Glutamatergic neuron (in vitro differentiated cells): ENCODE measurements around the gene KRT72. TPM values are rescaled to one million over a fixed set of nuclear protein-coding genes. Genes with fewer than 3 reads are reported as not detected.

Experiments used
- DNase-seq: peaks from one replicate; pipeline ENCODE4 v3.0.0; 2022
- H3K27ac Mint-ChIP-seq: one replicate; pipeline ENCODE4 v1.8.0; 2020; ENCODE audit warnings: mild to moderate bottlenecking, mixed read lengths, inconsistent platforms; ENCODE audit not compliant: unreplicated experiment
- H3K27me3 Mint-ChIP-seq: one replicate; pipeline ENCODE4 v1.8.0; 2020; ENCODE audit warnings: mild to moderate bottlenecking, moderate library complexity, mixed read lengths, inconsistent platforms; ENCODE audit not compliant: unreplicated experiment
- H3K36me3 Mint-ChIP-seq: one replicate; pipeline ENCODE4 v1.8.0; 2020; ENCODE audit warnings: mild to moderate bottlenecking, mixed read lengths, inconsistent platforms; ENCODE audit not compliant: unreplicated experiment
- H3K4me1 Mint-ChIP-seq: one replicate; pipeline ENCODE4 v1.8.0; 2020; ENCODE audit warnings: mild to moderate bottlenecking, low read depth, mixed read lengths, inconsistent platforms; ENCODE audit not compliant: unreplicated experiment
- H3K4me3 Mint-ChIP-seq: one replicate; pipeline ENCODE4 v1.8.0; 2020; ENCODE audit warnings: mild to moderate bottlenecking, mixed read lengths, inconsistent platforms; ENCODE audit not compliant: unreplicated experiment
- H3K9me3 Mint-ChIP-seq: one replicate; pipeline ENCODE4 v1.8.0; 2020; ENCODE audit warnings: mild to moderate bottlenecking, moderate library complexity, mixed read lengths, inconsistent platforms; ENCODE audit not compliant: unreplicated experiment
- CTCF ChIP-seq: fragments of 200-600 bp; sonication (generic); IDR thresholded peaks from one replicate; pipeline ENCODE4 v1.5.0; 2021; ENCODE audit not compliant: partially characterized antibody, unreplicated experiment
- total RNA-seq: library from RNA; stranded (reverse); fragmentation: NEBNext Ultra II Directional; extraction: Animal tissue kit (Norgen Biotek cat#: 25700); gene quantifications from one replicate; pipeline ENCODE4 v1.2.1, GENCODE V29; 2021; ENCODE audit not compliant: unreplicated experiment

Gene KRT72
- total RNA-seq, 1 donor from 2014 or later, result not detected

- no peak overlapping the region for H3K27ac Mint-ChIP-seq
- H3K4me1 Mint-ChIP-seq, result no peaks in the 10 kb centered on the region
- H3K27me3 Mint-ChIP-seq, result peaks cover 2% of the 10 kb centered on the region
- no peaks in the 10 kb centered on the region for H3K9me3 Mint-ChIP-seq
- no peak for DNase-seq
- no peak overlapping the region for H3K4me3 Mint-ChIP-seq
- TF ChIP-seq CTCF, result no peak
- H3K36me3 Mint-ChIP-seq, result no peaks in the 10 kb centered on the region
Observed at GRCh38 chr12:52581481-52581880, 19.8 kb downstream of the KRT72 start.

DNA sequence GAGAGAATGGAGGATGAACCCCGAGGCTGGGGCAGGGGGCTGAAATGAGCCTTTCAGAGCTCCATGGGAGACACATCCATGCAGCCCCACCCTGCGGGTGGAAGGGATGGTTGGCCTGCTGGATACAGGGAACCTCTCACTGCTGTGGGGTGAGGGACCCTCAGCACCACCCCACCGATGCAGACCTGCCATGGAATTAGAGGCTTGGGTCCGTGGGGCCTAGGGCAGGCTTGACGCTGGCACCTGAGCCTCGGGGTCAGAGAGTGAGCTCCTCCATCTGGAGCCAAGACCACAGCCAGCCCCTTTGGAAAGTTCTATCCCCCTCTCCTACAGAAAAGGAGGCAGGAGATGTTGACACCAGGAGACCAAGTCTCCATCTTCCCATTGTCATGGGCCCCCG is 20.2 kb downstream of the KRT72 start:
- Mint-ChIP-seq H3K9me3 (no peaks in the 10 kb centered on the region), H3K4me1 (no peaks in the 10 kb centered on the region), H3K27me3 (peaks cover 2% of the 10 kb centered on the region), H3K27ac (no peak overlapping the region), H3K4me3 (no peak overlapping the region), H3K36me3 (no peaks in the 10 kb centered on the region)
- TF ChIP-seq CTCF, result no peak
- no peak for DNase-seq

DNA sequence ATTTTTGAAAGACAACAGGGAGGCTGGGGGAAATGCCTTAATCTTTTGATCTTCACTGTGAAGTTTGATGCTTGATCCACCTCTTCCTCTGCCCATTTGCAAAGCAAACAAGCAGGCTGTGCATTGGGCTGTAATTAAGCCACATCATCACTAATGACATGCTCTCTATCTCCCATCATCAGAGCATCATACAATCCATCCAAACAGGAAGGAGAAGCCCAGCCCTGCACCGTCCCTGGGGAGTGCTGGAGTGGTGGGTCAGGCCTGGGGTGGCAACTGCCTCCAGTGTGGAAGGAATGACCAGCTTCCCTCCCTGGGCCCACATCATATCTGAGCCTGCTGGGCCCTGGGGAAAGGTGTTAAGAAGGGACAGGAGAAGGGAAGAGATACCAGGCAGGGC is 20.8 kb downstream of the KRT72 start:
- no peaks in the 10 kb centered on the region for H3K9me3 Mint-ChIP-seq
- H3K4me3 Mint-ChIP-seq, result no peak overlapping the region
- TF ChIP-seq CTCF, result no peak
- no peak overlapping the region for H3K27ac Mint-ChIP-seq
- H3K27me3 Mint-ChIP-seq, result peaks cover 5% of the 10 kb centered on the region
- no peaks in the 10 kb centered on the region for H3K36me3 Mint-ChIP-seq
- DNase-seq, result no peak
- no peaks in the 10 kb centered on the region for H3K4me1 Mint-ChIP-seq

DNA sequence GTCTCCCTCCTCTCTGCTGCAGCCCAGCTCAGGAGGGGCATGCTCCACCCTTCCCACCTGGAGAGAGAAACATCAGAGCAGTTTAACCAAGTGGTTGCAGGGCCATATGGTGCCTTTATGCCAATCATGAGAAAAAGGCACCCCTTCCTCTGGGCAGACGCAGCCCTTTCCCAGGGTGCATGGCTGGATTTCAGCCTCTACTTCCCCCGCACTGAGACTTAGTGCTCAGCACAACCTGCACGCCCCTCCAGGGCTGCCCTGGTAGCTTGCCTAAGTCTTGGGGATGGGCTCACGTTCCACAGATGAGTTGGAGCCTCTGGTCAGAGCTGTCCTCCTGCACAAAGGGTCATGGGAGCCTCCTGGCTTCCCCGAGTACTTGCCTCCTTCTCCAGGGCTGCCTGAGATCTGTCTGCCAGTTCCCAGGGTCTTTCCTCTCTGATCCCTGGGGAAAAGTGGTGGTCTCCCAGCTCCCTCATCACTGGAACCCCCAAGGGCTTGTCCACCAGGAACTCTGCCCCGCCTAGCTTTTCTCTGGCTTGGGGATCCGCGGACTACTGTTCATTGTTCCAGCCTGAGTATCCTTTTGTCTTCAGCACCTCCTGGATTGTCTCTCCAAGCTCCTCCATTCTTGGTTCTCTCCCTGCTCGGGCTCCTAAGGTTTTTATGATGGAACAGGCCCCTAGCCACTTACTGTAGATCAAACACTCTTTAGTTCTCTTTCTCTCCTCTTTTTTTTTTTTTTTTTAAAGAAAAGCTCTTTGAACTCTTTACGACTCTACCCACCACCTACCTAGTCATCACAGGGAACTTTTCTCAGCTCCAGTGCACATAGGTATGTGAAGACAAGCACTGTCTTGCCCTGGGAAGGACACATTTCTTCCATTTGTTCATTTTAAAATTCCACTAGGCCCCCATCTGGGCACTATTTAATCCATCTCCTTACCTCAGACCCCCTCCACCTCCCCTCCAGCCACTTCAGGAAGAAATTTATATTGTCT is 21.5 kb downstream of the KRT72 start:
- H3K4me1 Mint-ChIP-seq, result no peaks in the 10 kb centered on the region
- no peaks in the 10 kb centered on the region for H3K36me3 Mint-ChIP-seq
- H3K27ac Mint-ChIP-seq, result no peak overlapping the region
- no peak overlapping the region for H3K4me3 Mint-ChIP-seq
- no peak for DNase-seq
- TF ChIP-seq CTCF, result no peak
- no peaks in the 10 kb centered on the region for H3K9me3 Mint-ChIP-seq
- peaks cover 5% of the 10 kb centered on the region for H3K27me3 Mint-ChIP-seq

GRCh38 chr12:52578469-52578868 is 22.8 kb downstream of the KRT72 start:
- Mint-ChIP-seq H3K4me1 (no peaks in the 10 kb centered on the region), H3K9me3 (no peaks in the 10 kb centered on the region), H3K27me3 (peaks cover 5% of the 10 kb centered on the region), H3K27ac (no peak overlapping the region), H3K4me3 (no peak overlapping the region), H3K36me3 (no peaks in the 10 kb centered on the region)
- TF ChIP-seq CTCF, result no peak
- DNase-seq, result no peak
